BLaER1 treated with 17β-estradiol and CSF1 and Interleukin-3, amounts not matched to agents 10 nM and 100 nM (cell line): Measurements from ENCODE around the gene MTRR.
A peak's percentile ranks its signal among the peaks of the same experiment; 100 is the strongest.

Experiments used
- H3K27ac ChIP-seq, 11 experiments: shearing (Covaris generic); formaldehyde crosslinking; 2 replicates each; pipeline ENCODE4 v1.8.1; 2022
- H3K27me3 ChIP-seq, 11 experiments: shearing (Covaris generic); formaldehyde crosslinking; 2 replicates each; pipeline ENCODE4 v1.8.1; 2022
- H3K36me3 ChIP-seq, 11 experiments: shearing (Covaris generic); formaldehyde crosslinking; 2 replicates each; pipeline ENCODE4 v1.8.1; 2022
- H3K4me1 ChIP-seq, 10 experiments: shearing (Covaris generic); formaldehyde crosslinking; 2 replicates each; pipeline ENCODE4 v1.8.1; 2022
- H3K4me2 ChIP-seq, 11 experiments: shearing (Covaris generic); formaldehyde crosslinking; 2 replicates each; pipeline ENCODE4 v1.8.1; 2022
- H3K4me3 ChIP-seq, 10 experiments: shearing (Covaris generic); formaldehyde crosslinking; 2 replicates each; pipeline ENCODE4 v1.8.1; 2022
- H3K9ac ChIP-seq, 11 experiments: shearing (Covaris generic); formaldehyde crosslinking; 2 replicates each; pipeline ENCODE4 v1.8.1; 2022
- H3K9me3 ChIP-seq, 11 experiments: shearing (Covaris generic); formaldehyde crosslinking; replicated peaks in 1 of 11; 2 replicates each; pipeline ENCODE4 v1.8.1; 2022
- H4K20me1 ChIP-seq, 11 experiments: shearing (Covaris generic); formaldehyde crosslinking; 2 replicates each; pipeline ENCODE4 v1.8.1; 2022
- Cebpa-rat ChIP-seq, 11 experiments: shearing (Covaris generic); IDR thresholded peaks; 2 replicates each; pipeline ENCODE4 v1.8.1; 2022

The MTRR gene

DNA sequence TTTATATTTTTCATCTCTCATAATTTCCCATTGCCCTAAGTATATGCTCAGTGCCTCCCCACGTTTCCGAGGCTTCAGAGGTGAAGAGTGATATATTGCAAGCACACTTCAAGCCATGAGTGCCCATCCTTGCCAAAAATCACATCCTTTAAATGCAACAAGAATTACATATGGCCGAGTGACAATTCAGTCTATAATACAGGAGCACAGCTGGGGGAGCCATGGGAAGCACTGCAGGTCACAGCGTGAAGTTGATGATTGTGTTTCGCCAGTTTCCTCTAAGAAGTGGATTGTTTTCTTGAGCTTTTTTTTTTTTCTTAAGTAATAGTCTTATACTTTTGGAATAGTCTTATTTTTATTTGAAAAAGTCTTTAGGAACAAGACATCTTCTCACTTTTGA is 61.1 kb downstream of the MTRR start:
- Histone ChIP-seq H3K36me3 (no peaks in the 10 kb centered on the region), H3K4me2 (no peak overlapping the region), H3K4me1 (peaks cover 0 to 12% (median 0%) of the 10 kb centered on the region in 10 experiments; a peak in 7 of 20 replicates)

DNA sequence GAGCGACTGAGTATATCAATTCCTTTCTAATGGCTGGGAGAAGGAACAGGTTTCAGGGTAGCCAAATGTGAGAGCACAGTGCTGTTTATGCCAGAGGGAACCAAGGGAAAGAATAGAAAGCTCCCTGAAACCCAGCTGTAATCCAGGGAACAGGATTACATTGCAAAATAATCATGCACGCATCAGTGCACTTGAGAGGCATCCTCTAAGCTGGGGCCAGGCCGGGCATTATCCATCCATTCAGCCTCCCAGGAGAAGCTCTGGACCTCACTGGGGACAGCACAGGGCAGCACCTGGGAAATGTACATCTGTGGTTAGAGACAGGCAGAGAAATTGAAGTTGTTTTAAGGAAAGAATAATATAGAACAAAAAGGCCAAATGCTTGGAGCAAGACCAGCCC is 72.7 kb downstream of the MTRR start:
- TF ChIP-seq Cebpa-rat (IDR thresholded peaks at IDR 0.05), result no peak
- no peaks in the 10 kb centered on the region for H4K20me1 ChIP-seq
- peaks cover 0 to 45% (median 30%) of the 10 kb centered on the region in 10 experiments; a peak in 16 of 20 replicates for H3K4me1 ChIP-seq
- H3K27ac ChIP-seq, result no peak overlapping the region
- peaks cover 16 to 36% (median 26%) of the 10 kb centered on the region in 11 experiments for H3K9me3 ChIP-seq
- H3K4me3 ChIP-seq, result no peak overlapping the region
- no peak overlapping the region for H3K9ac ChIP-seq
- H3K36me3 ChIP-seq, result no peaks in the 10 kb centered on the region
- peak overlapping the region in 8 of 11 experiments; percentile 39 to 74 (median 61); a peak in 16 of 22 replicates for H3K4me2 ChIP-seq
- no peaks in the 10 kb centered on the region for H3K27me3 ChIP-seq

More for the DNA sequence above, 61.1 kb downstream of the MTRR start:
- Histone ChIP-seq H3K4me3 (no peak overlapping the region), H3K27ac (no peak overlapping the region), H3K9me3 (peaks cover 17 to 31% (median 19%) of the 10 kb centered on the region in 11 experiments), H4K20me1 (no peaks in the 10 kb centered on the region), H3K27me3 (no peaks in the 10 kb centered on the region), H3K9ac (no peak overlapping the region)
- no peak for TF ChIP-seq Cebpa-rat (IDR thresholded peaks at IDR 0.05)

DNA sequence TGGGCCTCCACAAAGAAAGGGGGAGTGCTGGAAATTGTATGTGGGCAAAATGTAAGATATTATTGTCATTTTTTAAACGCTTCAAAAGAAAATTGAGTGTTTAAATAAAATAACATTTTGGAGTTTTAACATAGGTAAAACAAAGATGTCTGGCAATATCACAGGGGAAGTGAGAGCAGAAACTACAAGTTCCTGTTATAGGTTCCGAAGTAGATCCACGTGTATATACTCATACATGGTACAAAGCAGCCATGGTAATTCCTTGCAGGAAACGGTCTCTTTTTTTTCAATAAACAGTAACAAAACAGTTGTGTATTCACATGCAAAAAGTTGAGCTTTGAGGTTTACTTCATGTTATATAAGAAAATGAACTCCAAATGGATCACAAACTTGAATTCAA is 78.4 kb downstream of the MTRR start:
- H4K20me1 ChIP-seq, result no peaks in the 10 kb centered on the region
- H3K27me3 ChIP-seq, result no peaks in the 10 kb centered on the region
- H3K4me3 ChIP-seq, result no peak overlapping the region
- no peak overlapping the region for H3K9ac ChIP-seq
- H3K4me2 ChIP-seq, result no peak overlapping the region
- no peak overlapping the region for H3K27ac ChIP-seq
- H3K36me3 ChIP-seq, result no peaks in the 10 kb centered on the region
- peaks cover 16 to 52% (median 29%) of the 10 kb centered on the region in 11 experiments for H3K9me3 ChIP-seq
- H3K4me1 ChIP-seq, result peaks cover 0 to 25% (median 19%) of the 10 kb centered on the region in 10 experiments; a peak in 16 of 20 replicates
- TF ChIP-seq Cebpa-rat (IDR thresholded peaks at IDR 0.05), result no peak
